Endothelial cell of umbilical vein (primary cell): ENCODE data around the gene NDUFAF8. TPM values are rescaled to one million over a fixed set of nuclear protein-coding genes. Genes with fewer than 3 reads are reported as not detected.

Experiments
- BruUV-seq: library from RNA; stranded (reverse); fragments of 400-500 nt; replicated peaks from 2 replicates; lab custom pipeline; 2021; lab: Mats Ljungman, UMichigan
- CTCF ChIA-PET: fragments of 300-600, 350-600 bp; sonication (Branson Sonifier 250); formaldehyde crosslinking; loops from one replicate; lab custom pipeline; 2021; ENCODE audit warnings: antibody characterized with exemption, inconsistent platforms; lab: Charles Lee
- POLR2A ChIA-PET: fragments of 300-600, 350-600 bp; sonication (Branson Sonifier 250); formaldehyde crosslinking; loops from one replicate; lab custom pipeline; 2021; ENCODE audit warnings: antibody characterized with exemption, inconsistent platforms; lab: Charles Lee
- DNase-seq: peaks from one replicate; pipeline ENCODE4 v3.0.0-alpha.2; 2011; ENCODE audit warnings: low read depth, low spot score
- FAIRE-seq: peaks from 2 replicates; lab custom pipeline; 2011; peaks lifted over from hg19 to GRCh38; lab: Jason Lieb, UNC
- H2AFZ ChIP-seq: 2 replicates; pipeline ENCODE4 v1.6.0; 2012; ENCODE audit warnings: low read depth, low read length, control low read depth, inconsistent platforms
- H3K27ac ChIP-seq: 2 replicates; pipeline ENCODE4 v1.5.1; 2011; ENCODE audit warnings: low read depth, mild to moderate bottlenecking, control low read depth, low read length, moderate library complexity; ENCODE audit not compliant: insufficient read depth
- H3K27me3 ChIP-seq, 2 experiments: 2 replicates each; pipeline versions ENCODE4 v1.6.0 to v1.6.1; 2011; ENCODE audit warnings: low read length in 2 of 2, mixed read lengths in 1 of 2; ENCODE audit not compliant: control insufficient read depth in 2 of 2, insufficient read depth in 2 of 2
- H3K36me3 ChIP-seq, 2 experiments: 2 replicates in 1 of 2; 3 replicates in 1 of 2; pipeline ENCODE4 v1.5.1; 2011; ENCODE audit warnings: low read length in 2 of 2, mild to moderate bottlenecking in 1 of 2, moderate library complexity in 1 of 2; ENCODE audit not compliant: control insufficient read depth in 2 of 2, insufficient read depth in 2 of 2; ENCODE audit errors: extremely low read depth in 1 of 2
- H3K4me1 ChIP-seq: 3 replicates; pipeline ENCODE4 v1.5.1; 2011; ENCODE audit warnings: mild to moderate bottlenecking, low read length; ENCODE audit not compliant: control insufficient read depth, insufficient read depth; ENCODE audit errors: extremely low read depth
- H3K4me2 ChIP-seq: 2 replicates; pipeline ENCODE4 v1.6.1; 2011; ENCODE audit warnings: low read length, control low read depth, mixed read lengths; ENCODE audit not compliant: insufficient read depth
- H3K4me3 ChIP-seq, 3 experiments: fragments of 200-600 bp in 1 of 3; sonication (generic), shearing (Covaris generic) in 1 of 3; replicated peaks in 1 of 3; 2 replicates each; pipeline ENCODE4 v1.5.1; 2011 to 2016; ENCODE audit warnings: control low read depth in 3 of 3, low read length in 3 of 3, mild to moderate bottlenecking in 2 of 3, inconsistent platforms in 1 of 3, low read depth in 1 of 3, moderate library complexity in 1 of 3; ENCODE audit not compliant: insufficient read depth in 1 of 3
- H3K79me2 ChIP-seq: 2 replicates; pipeline ENCODE4 v1.6.0; 2012; ENCODE audit warnings: low read length, inconsistent platforms; ENCODE audit not compliant: control insufficient read depth, insufficient read depth
- H3K9ac ChIP-seq: replicated peaks from 2 replicates; pipeline ENCODE3; 2011; ENCODE audit warnings: low read length, control low read depth; ENCODE audit not compliant: insufficient read depth; ENCODE audit errors: extremely low read depth
- H3K9me1 ChIP-seq: replicated peaks from 3 replicates; pipeline ENCODE4 v1.6.0; 2011; ENCODE audit warnings: mild to moderate bottlenecking, low read length; ENCODE audit not compliant: control insufficient read depth, insufficient read depth; ENCODE audit errors: extremely low read depth
- H3K9me3 ChIP-seq: replicated peaks from 2 replicates; pipeline ENCODE4 v1.5.1; 2012; ENCODE audit warnings: low read length, inconsistent platforms; ENCODE audit not compliant: control insufficient read depth, insufficient read depth
- H4K20me1 ChIP-seq: replicated peaks from 2 replicates; pipeline ENCODE3; 2011; ENCODE audit warnings: mild to moderate bottlenecking, low read length; ENCODE audit not compliant: control insufficient read depth, insufficient read depth; ENCODE audit errors: extremely low read depth
- CTCF ChIP-seq, 2 donors: IDR thresholded peaks; 1 replicate in 1 of 2; 2 replicates in 1 of 2; pipeline ENCODE4 v1.5.1; 2011; ENCODE audit warnings: low read length in 2 of 2, mild to moderate bottlenecking in 2 of 2, moderate library complexity in 2 of 2, control low read depth in 1 of 2, inconsistent platforms in 1 of 2, low read depth in 1 of 2; ENCODE audit not compliant: insufficient read depth in 1 of 2; ENCODE audit errors: extremely low read depth in 1 of 2
- EZH2 ChIP-seq: IDR thresholded peaks from 2 replicates; pipeline ENCODE4 v1.6.1; 2012; ENCODE audit warnings: borderline replicate concordance, low read depth, mild to moderate bottlenecking, moderate library complexity, low read length, inconsistent platforms; ENCODE audit not compliant: severe bottlenecking
- FOS ChIP-seq: IDR thresholded peaks from 2 replicates; pipeline ENCODE4 v1.6.1; 2011; ENCODE audit warnings: mild to moderate bottlenecking, low read length, moderate library complexity, borderline replicate concordance; ENCODE audit not compliant: insufficient read depth
- GATA2 ChIP-seq: IDR thresholded peaks from 2 replicates; pipeline ENCODE4 v1.7.0; 2011; ENCODE audit warnings: low read depth, mild to moderate bottlenecking, moderate library complexity, mixed read lengths, low read length; ENCODE audit not compliant: insufficient read length, insufficient read depth
- JUN ChIP-seq: IDR thresholded peaks from 2 replicates; pipeline ENCODE4 v1.6.1; 2011; ENCODE audit warnings: borderline replicate concordance, low read depth; ENCODE audit not compliant: insufficient read length, insufficient read depth
- MAX ChIP-seq: IDR thresholded peaks from 2 replicates; pipeline ENCODE4 v1.6.1; 2011; ENCODE audit not compliant: insufficient read depth, insufficient read length
- MYC ChIP-seq: IDR thresholded peaks from one replicate; pipeline ENCODE4 v1.6.1; 2011; ENCODE audit warnings: mild to moderate bottlenecking, low read depth, low read length
- POLR2AphosphoS5 ChIP-seq: IDR thresholded peaks from 2 replicates; pipeline ENCODE4 v1.6.1; 2012; ENCODE audit warnings: low read depth, mild to moderate bottlenecking, control low read depth, low read length, moderate library complexity; ENCODE audit not compliant: insufficient read depth
- dilution Hi-C: fragments of 300-500 bp; cut with MboI; formaldehyde crosslinking; loops from one replicate; pipeline ENCODE4 v1.15.0; 2019; ENCODE audit warnings: low sequenced_read_pairs; ENCODE audit not compliant: extremely low pct_ligation_motif_present
- intact Hi-C: fragments of 100-400 bp; cut with micrococcal nuclease; formaldehyde crosslinking; loops from one replicate; pipeline ENCODE4 v1.10.0; 2022
- polyA plus RNA-seq, 4 experiments: library from polyadenylated mRNA; depleted of rRNA in 3 of 4; stranded (reverse) in 3 of 4; unstranded in 1 of 4; fragments of >200 nt; gene quantifications; 2 replicates each; pipeline versions ENCODE4 v1.2.1 to v1.2.3, GENCODE V29; 2011 to 2012; ENCODE audit warnings: missing spikeins in 1 of 4
- total RNA-seq: library from RNA; stranded (reverse); gene quantifications from 2 replicates; pipeline ENCODE4 v1.2.3, GENCODE V29; 2021

Gene NDUFAF8
- total and polyA plus RNA-seq, 2 donors (not counting 3 experiments of a cell fraction or from before 2014, with no cell fraction given) = 61.5 to 83.9 TPM

GRCh38 chr17:81212365-81212764, 26.8 kb upstream of the NDUFAF8 start:
- DNase-seq (no peak), FAIRE-seq (no peak)
- no peaks in the 10 kb centered on the region for H3K9me1 ChIP-seq
- no peaks in the 10 kb centered on the region for H3K9me3 ChIP-seq
- no peaks in the 10 kb centered on the region for H3K27me3 ChIP-seq
- H3K36me3 ChIP-seq = no peaks in the 10 kb centered on the region
- H3K4me2 ChIP-seq = no peak overlapping the region
- H3K79me2 ChIP-seq = no peaks in the 10 kb centered on the region
- H3K4me3 ChIP-seq = no peak overlapping the region
- dilution Hi-C loops (no loop called here), intact Hi-C loops (no loop called here)
- H3K9ac ChIP-seq = no peak overlapping the region
- no peak overlapping the region for H2AFZ ChIP-seq
- no peak overlapping the region for H3K27ac ChIP-seq
- BruUV-seq = no TSS peak
- H3K4me1 ChIP-seq = peaks cover 6% of the 10 kb centered on the region
- ChIA-PET POLR2A (no interaction called here), CTCF (no interaction called here)
- H4K20me1 ChIP-seq = no peaks in the 10 kb centered on the region
- TF ChIP-seq JUN (no peak), MYC (no peak), EZH2 (no peak), GATA2 (no peak)

- intact Hi-C loops (no loop called here), dilution Hi-C loops (no loop called here)
- Histone ChIP-seq H3K9me1 (no peaks in the 10 kb centered on the region), H3K36me3 (no peaks in the 10 kb centered on the region), H3K27ac (no peak overlapping the region), H3K9me3 (no peaks in the 10 kb centered on the region), H3K27me3 (no peaks in the 10 kb centered on the region), H3K4me2 (no peak overlapping the region), H3K79me2 (no peaks in the 10 kb centered on the region), H3K4me3 (no peak overlapping the region), H4K20me1 (no peaks in the 10 kb centered on the region), H2AFZ (no peak overlapping the region), H3K9ac (no peak overlapping the region), H3K4me1 (peaks cover 6% of the 10 kb centered on the region)
- ChIA-PET POLR2A (no interaction called here), CTCF (no interaction called here)
- DNase-seq (no peak), FAIRE-seq (no peak)
- no TSS peak for BruUV-seq
- TF ChIP-seq GATA2 (no peak), MYC (no peak), FOS (no peak), JUN (no peak), EZH2 (no peak), CTCF (IDR thresholded peaks at IDR 0.05; ENCODE audit: extremely low read depth in 1 of 2, insufficient read depth in 1 of 2, low read depth in 1 of 2, low read length in 2 of 2) (no peak), POLR2AphosphoS5 (no peak), MAX (no peak)
These were observed 25.1 kb upstream of the NDUFAF8 start for GRCh38 chr17:81213978-81214377.
